ENCODE results near the gene FAM217A. TPM values are rescaled to one million over a fixed set of nuclear protein-coding genes. Genes with fewer than 3 reads are reported as not detected.

Gene FAM217A
- total and polyA plus RNA-seq, 2 of the 8 experiments (the other 6 are each of a cell fraction or from before 2014, with no cell fraction given), result 0.03 TPM; not detected in 1

GRCh38 chr6:4085332-4085700, 6.4 kb upstream of the FAM217A start (continued):
- TF ChIP-seq CHD7 (IDR thresholded peaks at IDR 0.05; ENCODE audit: insufficient replicate concordance, low read length), result no peak

Data from H1 (cell line).